GM12878 (cell line): ENCODE data around the gene GCDH. TPM values are rescaled to one million over a fixed set of nuclear protein-coding genes. Genes with fewer than 3 reads are reported as not detected.

Source experiments
- BCL11A ChIP-seq: IDR thresholded peaks from 2 replicates; pipeline ENCODE4 v1.6.1; 2011; ENCODE audit warnings: low read depth, low read length
- CUX1 ChIP-seq: IDR thresholded peaks from 2 replicates; pipeline ENCODE4 v1.6.1; 2012; ENCODE audit warnings: improper control_type of control experiment, low read depth, low read length; ENCODE audit not compliant: insufficient replicate concordance
- EP300 ChIP-seq, 2 experiments: fragments of 150-350 bp in 1 of 2; IDR thresholded peaks; 2 replicates each; pipeline ENCODE4 v1.6.1; 2011 to 2012; ENCODE audit warnings: low read depth in 2 of 2, low read length in 2 of 2, borderline replicate concordance in 1 of 2, improper control_type of control experiment in 1 of 2, inconsistent platforms in 1 of 2; ENCODE audit not compliant: control insufficient read depth in 1 of 2
- ESRRA ChIP-seq: IDR thresholded peaks from 2 replicates; pipeline ENCODE4 v1.6.1; 2012; ENCODE audit warnings: mild to moderate bottlenecking, low read length, improper control_type of control experiment
- ETV6 ChIP-seq, 2 experiments: fragments of 450-650 bp in 1 of 2; IDR thresholded peaks in 1 of 2; conservative IDR thresholded peaks in 1 of 2; 2 replicates each; pipeline ENCODE4 v1.6.1; 2014; ENCODE audit warnings: antibody characterized with exemption in 1 of 2, borderline replicate concordance in 1 of 2, low read depth in 1 of 2, mild to moderate bottlenecking in 1 of 2, moderate library complexity in 1 of 2
- EZH2 ChIP-seq: IDR thresholded peaks from 2 replicates; pipeline ENCODE4 v1.6.1; 2012; ENCODE audit warnings: low read depth, mild to moderate bottlenecking, control low read depth, inconsistent platforms, low read length, borderline replicate concordance; ENCODE audit not compliant: control insufficient read depth
- FOS ChIP-seq: IDR thresholded peaks from 3 replicates; pipeline ENCODE4 v1.6.1; 2011; ENCODE audit warnings: borderline replicate concordance; ENCODE audit not compliant: insufficient read length; ENCODE audit errors: extremely low read depth
- HCFC1 ChIP-seq: fragments of 150-350 bp; IDR thresholded peaks from 2 replicates; pipeline ENCODE4 v1.6.1; 2014; ENCODE audit warnings: low read length
- KAT2A ChIP-seq: conservative IDR thresholded peaks from 2 replicates; pipeline ENCODE4 v1.6.1; 2011; ENCODE audit warnings: low read depth, low read length; ENCODE audit not compliant: control insufficient read depth
- KDM1A ChIP-seq: fragments of 200-600 bp; sonication (generic); IDR thresholded peaks from 2 replicates; pipeline ENCODE4 v1.6.1; 2016; ENCODE audit warnings: borderline replicate concordance
- MAX ChIP-seq: IDR thresholded peaks from 2 replicates; pipeline ENCODE4 v1.6.1; 2012; ENCODE audit warnings: low read depth, low read length, improper control_type of control experiment
- MTA3 ChIP-seq: IDR thresholded peaks from 2 replicates; pipeline ENCODE4 v1.6.1; 2012; ENCODE audit warnings: low read length, inconsistent platforms, borderline replicate concordance
- MYB ChIP-seq: fragments of 150-350 bp; IDR thresholded peaks from 2 replicates; pipeline ENCODE4 v1.6.1; 2014; ENCODE audit warnings: mild to moderate bottlenecking, low read depth, low read length, borderline replicate concordance
- NR2F1 ChIP-seq: fragments of 450-650 bp; conservative IDR thresholded peaks from 2 replicates; pipeline ENCODE4 v1.6.1; 2017; ENCODE audit warnings: mild to moderate bottlenecking
- PML ChIP-seq: IDR thresholded peaks from 2 replicates; pipeline ENCODE4 v1.6.1; 2012; ENCODE audit warnings: low read length, inconsistent platforms
- POLR2AphosphoS2 ChIP-seq: IDR thresholded peaks from 2 replicates; pipeline ENCODE4 v1.6.1; 2011; ENCODE audit warnings: low read depth, mild to moderate bottlenecking, low read length, improper control_type of control experiment, moderate library complexity
- SREBF2 ChIP-seq: IDR thresholded peaks from 2 replicates; pipeline ENCODE4 v1.6.1; 2012; ENCODE audit warnings: mild to moderate bottlenecking, low read length
- SRF ChIP-seq, 2 experiments: IDR thresholded peaks; 2 replicates each; pipeline ENCODE4 v1.6.1; 2011; ENCODE audit warnings: low read depth in 2 of 2, low read length in 2 of 2, mild to moderate bottlenecking in 1 of 2, moderate library complexity in 1 of 2
- SUPT20H ChIP-seq: IDR thresholded peaks from 2 replicates; pipeline ENCODE4 v1.6.1; 2011; ENCODE audit warnings: low read depth, mild to moderate bottlenecking, low read length, moderate library complexity, borderline replicate concordance; ENCODE audit not compliant: control insufficient read depth
- TCF3 ChIP-seq: IDR thresholded peaks from 2 replicates; pipeline ENCODE4 v1.6.1; 2012; ENCODE audit warnings: low read depth, mild to moderate bottlenecking, low read length, borderline replicate concordance; ENCODE audit not compliant: insufficient read depth
- YBX1 ChIP-seq: fragments of 450-650 bp; IDR thresholded peaks from 2 replicates; pipeline ENCODE4 v1.6.1; 2016; ENCODE audit warnings: antibody characterized with exemption
- ZBTB11 ChIP-seq: fragments of 450-650 bp; formaldehyde crosslinking; IDR thresholded peaks from 2 replicates; pipeline ENCODE4 v1.5.0; 2022; ENCODE audit warnings: mild to moderate bottlenecking, missing genetic modification characterization
- polyA plus RNA-seq, 11 experiments: library from polyadenylated mRNA; depleted of rRNA in 4 of 11; unstranded in 6 of 11; stranded (reverse) in 5 of 11; fragments of >200 nt; fragmentation: Nextera tagmentation in 4 of 11; fragmentation: Illumina TruSeq in 1 of 11; extraction: Ambion mirVana in 4 of 11; extraction: Trizol in 1 of 11; gene quantifications; 1 replicate in 1 of 11; 2 replicates in 10 of 11; pipeline versions ENCODE4 v1.2.1 to v1.2.3, GENCODE V29; 2011 to 2016; ENCODE audit warnings: inconsistent platforms in 2 of 11, missing spikeins in 2 of 11, low read depth in 1 of 11
- total RNA-seq, 4 experiments: library from RNA; depleted of rRNA in 3 of 4; stranded (reverse); fragments of >200 nt in 3 of 4; fragmentation: Illumina TruSeq in 1 of 4; extraction: Trizol in 1 of 4; gene quantifications; 2 replicates each; pipeline versions ENCODE4 v1.2.1 to v1.2.3, GENCODE V29; 2013 to 2021

GCDH gene
- total and polyA plus RNA-seq, 10 of the 15 experiments (the other 5 are each of a cell fraction or from before 2014, with no cell fraction given) = 4.2 to 69.4 (median 39.7) TPM

GRCh38 chr19:12945479-12946091 is 54.6 kb downstream of the GCDH start, which contains the start of gene RAD23A (continued):
- TF ChIP-seq EP300 (IDR thresholded peaks at IDR 0.05; ENCODE audit: borderline replicate concordance in 1 of 2, control insufficient read depth in 1 of 2, low read depth in 2 of 2, low read length in 2 of 2) (peak; percentile 30 to 47; a peak in 2 of 4 replicates), KAT2A (no peak), CUX1 (peak; percentile 70), ESRRA (no peak), BCL11A (peak; percentile 48; the same call in 1 of the 2 replicates), MYB (no peak), MAX (peak; percentile 98), FOS (no peak), PML (peak; percentile 89), NR2F1 (peak; percentile 78), SREBF2 (no peak), EZH2 (no peak), MTA3 (no peak; the same call in 1 of the 2 replicates), SRF (IDR thresholded peaks at IDR 0.05; ENCODE audit: low read depth in 2 of 2, low read length in 2 of 2) (no peak), ETV6 (conservative IDR thresholded peaks at IDR 0.05 in 1 of 2, IDR thresholded peaks at IDR 0.05 in 1 of 2; ENCODE audit: borderline replicate concordance in 1 of 2, low read depth in 1 of 2) (no peak), YBX1 (no peak), TCF3 (peak; percentile 67; the same call in 1 of the 2 replicates), KDM1A (no peak), HCFC1 (peak; percentile 72), ZBTB11 (peak; percentile 55), POLR2AphosphoS2 (peak; percentile 98), SUPT20H (no peak)
